Stimulated activated CD4-positive, alpha-beta T cell treated with anti-CD3 and anti-CD28 coated beads, Interleukin-1b, Interleukin-23, amount 100 ng/mL, for 4 hours (primary cell): Measurements from ENCODE around the gene C16orf92.

Source experiments
- DNase-seq, 2 donors: peaks; one replicate each; pipeline ENCODE4 v3.0.0-alpha.2; 2020; ENCODE audit warnings: low read depth in 2 of 2

Gene C16orf92

DNA sequence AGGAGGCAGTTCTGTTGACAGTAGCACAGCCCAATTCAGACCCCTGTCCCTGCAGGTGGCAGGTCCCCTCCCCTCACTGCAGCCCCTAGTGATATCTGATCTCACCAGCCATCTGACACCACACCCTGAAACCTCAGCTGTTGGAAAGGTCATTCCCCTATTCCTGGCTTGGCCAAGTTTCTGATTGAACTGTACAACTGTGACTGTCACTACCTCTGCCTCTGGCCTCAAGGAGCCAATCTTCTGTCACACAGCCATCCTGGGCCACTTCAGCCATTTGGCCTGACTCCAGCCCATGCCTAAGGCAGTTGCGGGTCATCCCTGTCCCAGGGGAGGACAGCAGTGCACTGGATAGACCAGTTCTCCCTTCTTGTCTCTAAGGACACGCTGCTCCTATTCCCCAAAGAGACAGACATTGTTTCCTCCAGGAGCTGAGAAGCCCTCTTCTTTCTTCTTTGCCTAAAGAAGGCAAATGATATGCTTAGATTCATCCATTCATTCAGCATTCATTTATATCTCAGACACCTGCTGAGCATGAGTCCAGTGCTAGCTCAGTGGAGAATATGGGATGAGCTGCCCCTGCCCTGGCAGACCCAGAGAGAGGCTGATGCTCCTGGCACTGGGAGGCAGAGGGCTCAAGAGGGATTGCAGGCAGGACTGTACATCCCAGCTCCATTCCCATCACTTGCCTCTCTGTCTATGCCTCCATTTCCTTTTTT is 38.0 kb downstream of the C16orf92 start:
- no peak for DNase-seq

DNA sequence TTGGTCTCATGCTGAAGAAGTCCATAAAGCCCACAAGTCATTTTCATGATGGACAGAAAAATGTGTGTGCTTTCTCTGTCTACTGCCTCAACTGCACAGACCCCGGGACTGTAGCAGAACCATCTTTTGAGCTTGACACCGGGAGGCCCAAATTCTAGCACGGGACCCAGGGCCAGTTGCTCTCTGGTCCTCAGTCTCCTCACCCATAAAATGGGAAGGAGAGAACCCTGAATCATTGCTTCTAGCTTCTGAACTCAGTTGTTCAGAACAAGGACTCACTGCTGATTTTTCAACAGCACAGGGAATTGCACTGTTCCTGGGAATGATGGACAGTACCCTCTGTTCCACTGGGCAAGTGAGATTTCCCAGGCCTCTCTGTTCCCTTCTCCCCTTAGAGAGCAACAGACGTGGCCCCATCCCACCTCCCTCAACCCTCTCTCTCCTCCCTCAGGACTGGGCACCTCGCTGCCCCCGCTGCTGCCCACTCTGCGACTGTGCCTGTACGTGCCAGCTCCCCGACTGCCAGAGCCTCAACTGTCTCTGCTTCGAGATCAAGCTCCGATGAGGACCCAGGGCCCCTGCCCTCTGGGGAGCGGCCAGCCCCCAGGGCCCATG is 40.4 kb downstream of the C16orf92 start:
- no peak for DNase-seq

DNA sequence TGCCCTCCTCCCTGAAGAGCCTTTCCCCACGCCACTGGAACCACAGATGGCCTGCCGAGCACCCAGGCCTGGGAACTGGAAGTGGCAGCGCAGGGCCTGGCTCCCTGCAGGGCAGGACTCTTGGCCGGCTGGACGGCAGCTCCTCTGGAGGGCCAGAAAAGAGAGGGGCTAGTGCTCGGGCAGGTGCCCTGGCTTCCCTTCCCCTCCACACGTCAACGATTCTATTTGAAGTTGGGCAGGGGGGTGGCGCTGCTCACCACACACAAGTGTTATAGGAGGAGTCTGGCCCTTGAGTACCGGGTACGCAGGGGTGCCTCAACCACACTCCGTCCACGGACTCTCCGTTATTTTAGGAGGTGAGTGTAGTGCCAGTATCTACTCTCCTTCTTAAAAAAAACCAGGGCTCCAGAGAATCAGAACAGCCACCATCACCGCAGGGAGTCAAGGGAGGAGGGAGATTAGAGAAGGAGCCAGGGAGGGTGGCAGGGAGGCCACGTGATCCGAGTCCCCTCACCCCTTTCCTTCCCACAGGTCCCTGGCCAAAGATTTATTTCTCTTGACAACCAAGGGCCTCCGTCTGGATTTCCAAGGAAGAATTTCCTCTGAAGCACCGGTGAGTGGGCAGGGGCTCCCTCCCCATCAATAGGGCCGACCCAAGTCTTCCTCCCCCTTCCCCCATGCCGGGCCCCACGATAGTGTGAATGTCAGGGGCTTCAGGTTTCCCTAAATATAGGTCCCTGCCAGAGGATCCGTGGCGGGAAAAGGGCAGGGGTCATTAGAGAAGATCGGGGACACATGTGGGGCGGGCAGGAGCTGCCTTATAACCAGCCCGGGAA is 41.1 kb downstream of the C16orf92 start:
- peak; percentile 53 to 63 for DNase-seq

DNA sequence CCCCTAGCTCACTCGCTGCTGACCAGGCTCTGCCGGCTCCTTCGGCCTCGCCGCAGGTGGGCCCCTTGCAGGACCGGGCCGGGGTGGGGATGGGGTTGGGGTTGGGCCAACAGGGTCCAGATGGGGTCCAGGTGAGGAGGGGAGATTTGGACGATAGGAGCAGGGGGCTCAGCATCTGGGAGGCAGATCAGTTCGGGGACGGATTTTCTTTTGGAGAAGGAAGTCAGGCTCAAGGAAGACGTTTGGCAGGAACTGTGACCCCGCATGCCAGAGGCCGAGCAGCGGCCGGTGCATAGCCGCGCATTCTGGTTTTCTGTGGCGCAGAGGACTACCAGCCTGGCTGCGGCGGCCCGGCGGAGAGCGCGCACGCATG is 41.7 kb downstream of the C16orf92 start:
- no peak for DNase-seq

DNA sequence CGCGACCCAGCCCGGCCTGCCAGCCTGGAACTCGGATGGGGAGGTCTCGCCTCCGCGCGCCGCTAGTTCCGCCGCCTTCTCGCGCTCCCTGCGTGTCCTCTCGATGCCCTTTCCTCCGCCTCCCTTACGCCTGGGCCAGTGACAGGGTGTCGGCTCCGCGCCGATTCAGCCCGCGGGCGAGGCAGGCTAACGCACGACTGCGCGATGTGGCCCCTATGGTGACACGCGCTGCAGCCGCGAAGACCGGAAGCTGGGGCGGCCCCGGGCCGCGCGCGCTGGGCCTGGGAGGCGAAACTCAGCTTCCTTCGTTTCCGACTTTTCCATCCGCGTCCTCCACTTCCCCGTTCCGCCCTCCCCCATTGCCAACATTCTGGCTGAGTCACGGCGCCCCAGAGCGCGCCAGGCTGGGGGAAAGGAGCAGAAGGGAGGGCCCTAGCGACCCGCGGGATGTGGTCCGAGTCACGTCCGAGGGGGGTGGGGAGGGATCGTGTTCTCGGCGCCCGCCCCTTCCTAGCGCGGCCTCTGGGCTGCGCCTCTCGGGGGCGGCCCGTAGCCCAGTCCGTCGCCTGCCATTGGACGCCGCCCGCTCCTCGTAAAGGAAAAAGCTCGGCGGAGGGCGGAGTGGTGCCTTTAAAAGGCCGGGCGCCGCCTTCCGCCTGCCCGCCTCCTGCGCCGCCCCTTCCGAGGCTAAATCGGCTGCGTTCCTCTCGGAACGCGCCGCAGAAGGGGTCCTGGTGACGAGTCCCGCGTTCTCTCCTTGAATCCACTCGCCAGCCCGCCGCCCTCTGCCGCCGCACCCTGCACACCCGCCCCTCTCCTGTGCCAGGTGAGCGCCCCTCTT is 42.3 kb downstream of the C16orf92 start, which contains the start of gene ALDOA:
ALDOA (plus strand) TSS at position 659 of the 841 bp plus-strand sequence. CDS start 1,138 bp downstream, outside the sequence.
- peak; percentile 91 to 93 for DNase-seq

DNA sequence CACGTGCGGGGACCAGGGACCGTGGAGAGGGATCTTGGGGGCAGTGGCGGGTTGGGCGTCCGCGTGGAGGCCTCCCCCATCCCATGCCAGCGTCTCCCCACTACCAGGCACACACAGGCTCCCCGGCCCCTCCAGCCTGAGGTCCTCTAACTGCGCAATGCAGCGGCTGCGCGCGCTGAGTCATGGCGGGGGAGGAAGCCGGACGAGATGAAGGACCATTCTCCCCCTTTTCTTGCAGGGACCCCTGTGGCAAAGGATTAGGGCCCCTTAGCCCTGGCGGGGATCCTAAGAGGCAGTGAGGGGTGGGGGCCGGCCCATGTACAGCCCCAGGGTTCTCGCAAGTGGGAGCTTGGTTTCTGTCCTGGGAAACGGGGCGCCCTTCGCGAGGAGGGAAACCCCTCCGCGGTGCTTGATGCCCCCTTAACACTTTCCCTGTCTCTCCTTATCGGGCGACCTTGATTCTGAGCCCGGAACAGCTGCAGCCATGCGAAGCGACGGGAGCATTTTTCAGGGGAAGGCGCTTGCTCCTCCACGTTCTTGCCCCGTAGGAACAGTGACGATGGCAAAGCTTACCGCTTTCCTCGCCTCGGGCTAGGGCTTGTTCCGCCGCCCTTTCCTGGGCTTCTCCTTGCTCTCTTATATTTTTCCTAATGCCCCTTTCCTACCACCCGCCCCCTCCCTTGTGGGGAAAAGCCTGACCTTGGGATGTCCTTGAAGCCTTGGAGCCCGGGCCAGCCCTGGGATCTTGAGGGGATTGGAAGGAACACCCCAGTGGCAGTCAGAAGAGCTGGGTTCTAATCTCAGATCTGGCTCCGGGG is 43.2 kb downstream of the C16orf92 start:
- DNase-seq = peak in 1 of 2 donors; percentile 36

DNA sequence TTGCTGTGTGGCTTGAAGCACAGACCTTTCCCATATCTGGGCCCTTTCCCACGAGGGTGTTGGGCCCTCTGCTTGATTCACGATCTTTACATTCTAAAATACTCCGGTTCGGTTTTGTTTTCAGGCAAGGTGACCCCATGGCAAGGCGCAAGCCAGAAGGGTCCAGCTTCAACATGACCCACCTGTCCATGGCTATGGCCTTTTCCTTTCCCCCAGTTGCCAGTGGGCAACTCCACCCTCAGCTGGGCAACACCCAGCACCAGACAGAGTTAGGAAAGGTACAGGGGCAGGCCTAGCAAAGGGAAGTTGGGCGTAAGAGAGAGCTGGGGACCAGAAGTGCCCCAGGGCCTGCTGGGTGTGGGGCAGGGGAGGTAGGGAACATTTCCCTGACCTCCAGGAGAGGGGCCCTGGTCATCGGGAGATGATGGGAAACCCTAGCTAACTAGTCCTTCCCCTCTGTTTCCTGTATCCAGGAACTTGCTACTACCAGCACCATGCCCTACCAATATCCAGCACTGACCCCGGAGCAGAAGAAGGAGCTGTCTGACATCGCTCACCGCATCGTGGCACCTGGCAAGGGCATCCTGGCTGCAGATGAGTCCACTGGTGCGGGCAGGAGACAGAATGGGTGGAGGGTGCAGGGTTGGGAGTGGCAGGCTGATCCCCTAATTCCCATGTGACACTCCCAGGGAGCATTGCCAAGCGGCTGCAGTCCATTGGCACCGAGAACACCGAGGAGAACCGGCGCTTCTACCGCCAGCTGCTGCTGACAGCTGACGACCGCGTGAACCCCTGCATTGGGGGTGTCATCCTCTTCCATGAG is 44.0 kb downstream of the C16orf92 start:
- DNase-seq = no peak

DNA sequence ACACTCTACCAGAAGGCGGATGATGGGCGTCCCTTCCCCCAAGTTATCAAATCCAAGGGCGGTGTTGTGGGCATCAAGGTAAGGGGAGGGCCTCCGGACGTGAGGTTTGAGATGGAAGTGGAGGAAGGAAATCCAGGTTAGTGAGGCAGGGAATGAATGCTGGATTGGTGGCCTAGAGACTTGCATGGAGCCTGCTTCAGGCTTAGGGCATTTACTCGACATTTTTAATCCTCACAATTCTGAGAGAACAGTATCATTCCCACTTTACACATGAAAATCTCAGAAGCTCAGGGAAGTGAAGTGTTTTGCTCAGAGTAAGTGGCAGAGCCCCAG is 44.6 kb downstream of the C16orf92 start:
- DNase-seq = no peak

DNA sequence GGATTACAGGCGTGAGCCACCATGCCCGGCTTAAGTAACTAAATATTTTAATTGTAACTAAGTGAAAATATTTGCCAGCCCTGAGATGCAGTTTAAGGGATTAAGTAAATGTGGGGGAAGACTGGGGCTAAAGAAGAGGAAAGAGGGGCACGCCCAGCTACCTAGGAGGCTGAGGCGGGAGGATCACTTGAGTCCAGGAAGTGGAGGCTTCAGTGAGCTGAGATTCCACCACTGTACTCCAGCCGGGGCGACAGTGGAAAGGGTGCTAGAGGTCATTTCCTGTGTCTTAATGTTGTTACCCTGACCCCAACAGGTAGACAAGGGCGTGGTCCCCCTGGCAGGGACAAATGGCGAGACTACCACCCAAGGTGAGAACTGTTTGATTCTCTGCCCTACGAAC is 45.3 kb downstream of the C16orf92 start:
- DNase-seq = no peak

DNA sequence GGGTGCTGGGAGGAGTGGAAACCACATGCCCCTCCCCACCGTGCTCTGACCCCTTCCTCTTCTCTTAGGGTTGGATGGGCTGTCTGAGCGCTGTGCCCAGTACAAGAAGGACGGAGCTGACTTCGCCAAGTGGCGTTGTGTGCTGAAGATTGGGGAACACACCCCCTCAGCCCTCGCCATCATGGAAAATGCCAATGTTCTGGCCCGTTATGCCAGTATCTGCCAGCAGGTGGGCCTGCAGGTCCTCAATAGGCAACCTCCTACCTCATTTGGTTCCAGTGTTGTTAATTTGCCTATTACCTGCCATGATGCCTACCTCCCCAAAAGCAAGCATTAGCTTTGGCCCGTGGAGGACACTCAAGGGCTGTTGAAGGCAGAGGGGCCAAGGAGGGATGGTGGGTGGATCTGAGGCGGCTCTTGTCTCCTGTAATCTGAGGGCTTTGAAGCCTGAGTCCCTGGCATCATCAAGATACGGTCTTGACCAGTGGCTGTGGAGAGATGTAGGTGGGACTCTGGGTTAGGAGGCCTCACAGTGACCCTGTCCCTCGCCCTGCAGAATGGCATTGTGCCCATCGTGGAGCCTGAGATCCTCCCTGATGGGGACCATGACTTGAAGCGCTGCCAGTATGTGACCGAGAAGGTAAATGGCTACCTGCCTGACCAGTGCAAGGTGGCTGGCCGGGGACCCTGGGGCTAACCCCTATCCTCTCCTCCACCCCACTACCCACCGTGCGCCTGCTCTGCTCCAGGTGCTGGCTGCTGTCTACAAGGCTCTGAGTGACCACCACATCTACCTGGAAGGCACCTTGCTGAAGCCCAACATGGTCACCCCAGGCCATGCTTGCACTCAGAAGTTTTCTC is 46.0 kb downstream of the C16orf92 start:
- DNase-seq = peak; percentile 36 to 39

DNA sequence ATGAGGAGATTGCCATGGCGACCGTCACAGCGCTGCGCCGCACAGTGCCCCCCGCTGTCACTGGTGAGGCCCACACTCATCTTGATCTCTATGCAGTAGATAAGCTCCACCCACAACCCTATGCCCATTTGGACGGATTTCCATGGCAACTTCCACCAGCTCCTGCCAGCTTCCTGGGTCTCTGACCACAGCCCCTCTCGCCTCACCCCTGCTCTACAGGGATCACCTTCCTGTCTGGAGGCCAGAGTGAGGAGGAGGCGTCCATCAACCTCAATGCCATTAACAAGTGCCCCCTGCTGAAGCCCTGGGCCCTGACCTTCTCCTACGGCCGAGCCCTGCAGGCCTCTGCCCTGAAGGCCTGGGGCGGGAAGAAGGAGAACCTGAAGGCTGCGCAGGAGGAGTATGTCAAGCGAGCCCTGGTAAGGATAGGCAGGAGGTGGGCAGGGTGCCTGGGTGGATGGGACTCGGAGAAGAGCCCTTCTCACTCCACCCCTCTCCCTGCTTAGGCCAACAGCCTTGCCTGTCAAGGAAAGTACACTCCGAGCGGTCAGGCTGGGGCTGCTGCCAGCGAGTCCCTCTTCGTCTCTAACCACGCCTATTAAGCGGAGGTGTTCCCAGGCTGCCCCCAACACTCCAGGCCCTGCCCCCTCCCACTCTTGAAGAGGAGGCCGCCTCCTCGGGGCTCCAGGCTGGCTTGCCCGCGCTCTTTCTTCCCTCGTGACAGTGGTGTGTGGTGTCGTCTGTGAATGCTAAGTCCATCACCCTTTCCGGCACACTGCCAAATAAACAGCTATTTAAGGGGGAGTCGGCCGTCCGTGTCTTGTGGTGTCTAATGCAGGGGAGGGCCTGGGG is 46.8 kb downstream of the C16orf92 start:
- no peak for DNase-seq

DNA sequence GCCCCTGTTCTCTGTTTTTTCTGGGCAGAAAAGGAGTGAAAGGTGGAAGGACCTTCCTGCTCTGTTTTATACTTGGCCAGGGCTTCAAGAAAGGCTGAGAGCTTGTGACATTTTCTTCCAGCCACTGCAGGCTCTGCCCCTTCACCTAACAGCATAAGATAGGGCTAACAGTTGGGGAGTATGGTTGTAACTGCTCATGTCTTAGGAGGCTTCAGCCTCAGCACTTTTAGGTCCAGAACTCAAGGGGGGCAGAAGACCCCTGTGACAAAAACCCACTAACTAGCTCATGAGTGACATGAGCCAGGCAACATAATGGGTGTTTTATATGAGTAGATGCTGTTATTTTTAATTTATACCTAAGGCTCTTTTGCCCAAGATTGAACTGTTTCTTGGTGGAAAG is 47.5 kb downstream of the C16orf92 start:
- DNase-seq = no peak
